CD14-positive monocyte (primary cell): Measurements from ENCODE around the gene GNRH2. TPM values are rescaled to one million over a fixed set of nuclear protein-coding genes. Genes with fewer than 3 reads are reported as not detected.
"Not testable (repeated sequence)": the region's sequence is repeated elsewhere in the genome, so short reads cannot be mapped to it uniquely, and the experiment has no call there.

ENCODE experiments used
- DNase-seq, 3 donors: peaks; one replicate each; pipeline ENCODE4 v3.0.0-alpha.2; 2011 to 2022
- H2AFZ ChIP-seq: 2 replicates; pipeline ENCODE4 v1.6.0; 2012; ENCODE audit warnings: mild to moderate bottlenecking, low read depth, low read length, inconsistent platforms; ENCODE audit not compliant: insufficient read depth, poor library complexity, severe bottlenecking
- H3K27ac ChIP-seq, 2 donors: 1 replicate in 1 of 2; 2 replicates in 1 of 2; pipeline ENCODE4 v1.5.1; 2012 to 2013; ENCODE audit warnings: low read length in 2 of 2, control low read depth in 1 of 2, inconsistent platforms in 1 of 2, low read depth in 1 of 2, mild to moderate bottlenecking in 1 of 2
- H3K27me3 ChIP-seq, 2 donors: one replicate each; pipeline versions ENCODE4 v1.6.0 to v1.6.1; 2011 to 2013; ENCODE audit warnings: low read length in 2 of 2; ENCODE audit not compliant: control insufficient read depth in 2 of 2, insufficient read depth in 2 of 2
- H3K36me3 ChIP-seq, 2 donors: replicated peaks in 1 of 2; 1 replicate in 1 of 2; 2 replicates in 1 of 2; pipeline versions ENCODE4 v1.5.1 to v1.6.1; 2012 to 2013; ENCODE audit warnings: low read length in 2 of 2, control low read depth in 1 of 2, inconsistent platforms in 1 of 2, mild to moderate bottlenecking in 1 of 2; ENCODE audit not compliant: insufficient read depth in 2 of 2, control insufficient read depth in 1 of 2
- H3K4me1 ChIP-seq, 2 donors: 1 replicate in 1 of 2; 2 replicates in 1 of 2; pipeline versions ENCODE4 v1.5.1 to v1.6.1; 2012 to 2013; ENCODE audit warnings: low read length in 2 of 2, control low read depth in 1 of 2, inconsistent platforms in 1 of 2, mild to moderate bottlenecking in 1 of 2, moderate library complexity in 1 of 2; ENCODE audit not compliant: insufficient read depth in 2 of 2, control insufficient read depth in 1 of 2
- H3K4me2 ChIP-seq: replicated peaks from 2 replicates; pipeline ENCODE3; 2012; ENCODE audit warnings: low read length, moderate library complexity, mild to moderate bottlenecking; ENCODE audit not compliant: poor library complexity, severe bottlenecking; ENCODE audit errors: extremely low read depth
- H3K4me3 ChIP-seq, 3 experiments: fragments of 200-600 bp in 1 of 3; sonication (generic) in 1 of 3; replicated peaks in 1 of 3; 1 replicate in 2 of 3; 2 replicates in 1 of 3; pipeline ENCODE4 v1.5.1; 2011 to 2013; ENCODE audit warnings: low read length in 3 of 3, mild to moderate bottlenecking in 3 of 3, control low read depth in 2 of 3, low read depth in 2 of 3, inconsistent platforms in 1 of 3, moderate library complexity in 1 of 3
- H3K79me2 ChIP-seq: 2 replicates; pipeline ENCODE4 v1.6.0; 2012; ENCODE audit warnings: mild to moderate bottlenecking, control low read depth, inconsistent platforms, low read length, moderate library complexity; ENCODE audit not compliant: insufficient read depth
- H3K9ac ChIP-seq: 2 replicates; pipeline ENCODE4 v1.6.0; 2017; ENCODE audit warnings: low read length, mild to moderate bottlenecking; ENCODE audit not compliant: insufficient read depth, poor library complexity, severe bottlenecking
- H3K9me3 ChIP-seq, 2 donors: replicated peaks in 1 of 2; 1 replicate in 1 of 2; 2 replicates in 1 of 2; pipeline versions ENCODE4 v1.5.1 to v1.6.1; 2012 to 2013; ENCODE audit warnings: low read length in 2 of 2, control low read depth in 1 of 2; ENCODE audit not compliant: control insufficient read depth in 1 of 2, insufficient read depth in 1 of 2
- H4K20me1 ChIP-seq: 2 replicates; pipeline ENCODE4 v1.6.0; 2012; ENCODE audit warnings: mild to moderate bottlenecking, low read length, control low read depth, moderate library complexity; ENCODE audit not compliant: insufficient read depth
- H3K27ac Mint-ChIP-seq, 7 donors: one replicate each; pipeline ENCODE4 v1.8.0; 2020; ENCODE audit warnings: mild to moderate bottlenecking in 7 of 7, mixed read lengths in 7 of 7, moderate library complexity in 6 of 7, inconsistent platforms in 2 of 7
- H3K27me3 Mint-ChIP-seq, 3 donors: one replicate each; pipeline ENCODE4 v1.8.0; 2021 to 2022; ENCODE audit warnings: low read depth in 3 of 3, mild to moderate bottlenecking in 3 of 3, mixed read lengths in 3 of 3, moderate library complexity in 3 of 3, inconsistent platforms in 1 of 3
- H3K36me3 Mint-ChIP-seq, 2 donors: one replicate each; pipeline ENCODE4 v1.8.0; 2020; ENCODE audit warnings: mixed read lengths in 2 of 2, inconsistent platforms in 1 of 2, mild to moderate bottlenecking in 1 of 2
- H3K4me1 Mint-ChIP-seq: one replicate; pipeline ENCODE4 v1.8.0; 2020; ENCODE audit warnings: mild to moderate bottlenecking, mixed read lengths
- H3K4me3 Mint-ChIP-seq, 2 donors: one replicate each; pipeline ENCODE4 v1.8.0; 2020; ENCODE audit warnings: mild to moderate bottlenecking in 2 of 2, mixed read lengths in 2 of 2, moderate library complexity in 1 of 2
- H3K9me3 Mint-ChIP-seq, 7 donors: one replicate each; pipeline ENCODE4 v1.8.0; 2020 to 2022; ENCODE audit warnings: mixed read lengths in 7 of 7, mild to moderate bottlenecking in 6 of 7, moderate library complexity in 6 of 7, inconsistent platforms in 2 of 7
- CTCF ChIP-seq: fragments of 200-600 bp; IDR thresholded peaks from one replicate; pipeline ENCODE4 v1.8.0; 2022; ENCODE audit warnings: antibody characterized with exemption, mild to moderate bottlenecking
- WGBS: methylation state at CpG from one replicate; pipeline ENCODE4 v1.1.5; 2013; ENCODE audit warnings: missing lambda C conversion rate; ENCODE audit not compliant: insufficient coverage; 5-methylcytosine and 5-hydroxymethylcytosine counted together
- intact Hi-C, 2 donors: fragments of 100-400 bp; cut with micrococcal nuclease; formaldehyde crosslinking; loops; one replicate each; pipeline versions ENCODE4 v1.15.0 to v1.15.1; 2023
- polyA plus RNA-seq, 3 donors: library from polyadenylated mRNA; depleted of rRNA in 1 of 3; unstranded in 2 of 3; stranded (reverse) in 1 of 3; fragments of 300-500 nt in 2 of 3; fragments of >200 nt in 1 of 3; fragmentation: Illumina TruSeq in 2 of 3; gene quantifications; 1 replicate in 2 of 3; 2 replicates in 1 of 3; pipeline ENCODE4 v1.2.3, GENCODE V29; 2012 to 2021

The GNRH2 gene
- polyA plus RNA-seq, 3 donors, result not detected

DNA sequence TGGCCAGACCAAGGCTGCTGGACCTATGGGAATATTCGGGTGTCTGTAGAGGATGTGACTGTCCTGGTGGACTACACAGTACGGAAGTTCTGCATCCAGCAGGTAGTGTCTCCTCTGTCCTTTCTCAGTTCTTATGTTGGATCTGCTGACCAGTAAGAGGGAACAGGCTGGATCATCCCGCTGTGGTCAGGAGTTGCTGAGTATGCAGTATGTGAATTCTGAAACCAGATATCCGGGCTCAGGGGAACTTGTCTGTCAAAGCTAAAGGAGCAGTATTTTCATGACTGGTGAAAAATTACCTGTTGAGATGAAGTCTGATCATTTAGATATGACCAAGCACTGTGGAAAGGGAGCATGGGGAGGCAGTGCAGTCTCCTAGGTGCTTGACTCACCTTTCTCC, 22.1 kb upstream of the GNRH2 start:
- Histone ChIP-seq H3K4me2 (no peak overlapping the region), H3K27me3 (no peaks in the 10 kb centered on the region), H3K36me3 (peaks cover 57 to 79% of the 10 kb centered on the region in 2 donors), H3K4me3 (no peak overlapping the region), H4K20me1 (no peaks in the 10 kb centered on the region), H3K9ac (no peak overlapping the region), H3K9me3 (no peaks in the 10 kb centered on the region), H3K79me2 (no peaks in the 10 kb centered on the region), H3K27ac (no peak overlapping the region), H2AFZ (no peak overlapping the region), H3K4me1 (no peaks in the 10 kb centered on the region)
- H3K4me3 Mint-ChIP-seq, result no peak overlapping the region
- DNase-seq, result no peak
- peak overlapping the region in 1 of 7 donors; percentile 31 for H3K27ac Mint-ChIP-seq
- H3K36me3 Mint-ChIP-seq, result peaks cover 73% of the 10 kb centered on the region in 2 donors
- H3K27me3 Mint-ChIP-seq, result peaks cover 0 to 2% (median 0%) of the 10 kb centered on the region in 3 donors
- no peak for TF ChIP-seq CTCF
- WGBS, result 98% methylated on average over 4 of the region's 4 CpGs
- intact Hi-C loops, result no loop called here
- H3K4me1 Mint-ChIP-seq, result no peaks in the 10 kb centered on the region
- H3K9me3 Mint-ChIP-seq, result peaks cover 0 to 3% (median 0%) of the 10 kb centered on the region in 7 donors

- TF ChIP-seq CTCF, result no peak
- DNase-seq, result no peak
Observed at GRCh38 chr20:3021777-3022176, 21.6 kb upstream of the GNRH2 start.

DNA sequence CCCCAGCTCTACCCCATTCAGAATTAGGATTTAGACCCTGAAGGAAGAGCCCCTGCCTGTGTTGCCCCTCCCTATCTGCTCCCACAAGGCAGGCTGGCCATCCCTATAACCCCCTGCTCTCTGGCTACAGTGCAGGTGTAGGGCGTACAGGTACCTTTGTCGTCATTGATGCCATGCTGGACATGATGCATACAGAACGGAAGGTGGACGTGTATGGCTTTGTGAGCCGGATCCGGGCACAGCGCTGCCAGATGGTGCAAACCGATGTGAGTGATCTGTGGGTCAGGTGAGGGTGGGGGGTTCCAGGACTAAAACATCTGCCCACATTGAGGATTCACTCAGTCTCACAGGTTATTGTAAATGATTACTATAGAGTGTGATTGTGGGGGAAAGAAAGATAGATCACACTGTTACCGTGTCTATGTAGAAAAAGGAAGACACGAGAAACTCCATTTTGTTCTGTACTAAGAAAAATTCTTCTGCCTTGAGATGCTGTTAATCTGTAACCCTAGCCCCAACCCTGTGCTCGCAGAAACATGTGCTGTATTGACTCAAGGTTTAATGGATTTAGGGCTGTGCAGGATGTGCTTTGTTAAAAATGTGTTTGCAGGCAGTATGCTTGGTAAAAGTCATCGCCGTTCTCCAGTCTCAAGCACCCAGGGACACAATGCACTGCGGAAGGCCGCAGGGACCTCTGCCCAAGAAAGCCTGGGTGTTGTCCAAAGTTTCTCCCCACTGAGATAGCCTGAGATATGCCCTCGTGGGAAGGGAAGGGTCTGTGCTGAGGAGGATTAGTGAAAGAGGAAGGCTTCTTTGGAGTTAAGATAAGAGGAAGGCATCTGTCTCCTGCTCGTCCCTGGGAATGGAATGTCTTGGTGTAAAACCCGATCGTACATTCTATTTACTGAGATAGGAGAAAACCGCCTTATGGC, 20.6 kb upstream of the GNRH2 start:
- DNase-seq, H3K27me3 ChIP-seq, intact Hi-C loops, H3K4me2 ChIP-seq, H3K27ac ChIP-seq, H2AFZ ChIP-seq, H3K9ac ChIP-seq, H3K9me3 Mint-ChIP-seq, H3K4me1 Mint-ChIP-seq, H3K79me2 ChIP-seq, H3K9me3 ChIP-seq, H4K20me1 ChIP-seq, H3K4me3 Mint-ChIP-seq, H3K4me3 ChIP-seq, H3K4me1 ChIP-seq, H3K27me3 Mint-ChIP-seq: not testable (repeated sequence)
- WGBS, result 94% methylated on average over 14 of the region's 20 CpGs
- Mint-ChIP-seq H3K27ac (peak overlapping the region in 1 of 7 donors; percentile 22), H3K36me3 (peaks cover 58 to 76% of the 10 kb centered on the region in 2 donors)
- H3K36me3 ChIP-seq, result peaks cover 62 to 79% of the 10 kb centered on the region in 2 donors

More at GRCh38 chr20:3021777-3022176, 21.6 kb upstream of the GNRH2 start:
- Mint-ChIP-seq H3K4me1 (no peaks in the 10 kb centered on the region), H3K27me3 (peaks cover 0 to 2% (median 0%) of the 10 kb centered on the region in 3 donors), H3K4me3 (no peak overlapping the region), H3K36me3 (peaks cover 69 to 76% of the 10 kb centered on the region in 2 donors), H3K9me3 (peaks cover 0 to 3% (median 0%) of the 10 kb centered on the region in 7 donors), H3K27ac (peak overlapping the region in 2 of 7 donors; percentile 0 to 11)
- 97% methylated on average over 5 of the region's 5 CpGs for WGBS
- Histone ChIP-seq H3K9ac (no peak overlapping the region), H3K27me3 (no peaks in the 10 kb centered on the region), H3K36me3 (peaks cover 61 to 79% of the 10 kb centered on the region in 2 donors), H2AFZ (no peak overlapping the region), H3K4me3 (no peak overlapping the region), H4K20me1 (no peaks in the 10 kb centered on the region), H3K4me2 (no peak overlapping the region), H3K4me1 (no peaks in the 10 kb centered on the region), H3K79me2 (no peaks in the 10 kb centered on the region), H3K27ac (no peak overlapping the region), H3K9me3 (no peaks in the 10 kb centered on the region)
- intact Hi-C loops, result no loop called here
